Neural progenitor cell (in vitro differentiated cells): ENCODE measurements around the gene HTR5A. TPM values are rescaled to one million over a fixed set of nuclear protein-coding genes. Genes with fewer than 3 reads are reported as not detected.

ENCODE experiments used
- DNase-seq: peaks from one replicate; pipeline ENCODE4 v3.0.0-alpha.2; 2016; ENCODE audit warnings: low spot score
- H2AFZ ChIP-seq: fragments of 200-600 bp; sonication (generic); replicated peaks from 2 replicates; pipeline ENCODE4 v1.6.1; 2016; ENCODE audit warnings: antibody characterized with exemption
- H3F3A ChIP-seq: fragments of 200-600 bp; sonication (generic); 2 replicates; pipeline ENCODE4 v1.6.1; 2016; ENCODE audit warnings: antibody characterized with exemption, low read depth
- H3K27ac ChIP-seq: fragments of 200-600 bp; sonication (generic); 2 replicates; pipeline ENCODE4 v1.5.1; 2016; ENCODE audit warnings: mild to moderate bottlenecking
- H3K27me3 ChIP-seq: fragments of 200-600 bp; sonication (generic); 2 replicates; pipeline ENCODE4 v1.6.1; 2016; ENCODE audit warnings: mild to moderate bottlenecking, moderate library complexity
- H3K36me3 ChIP-seq: fragments of 200-600 bp; sonication (generic); 2 replicates; pipeline ENCODE4 v1.5.1; 2016
- H3K4me1 ChIP-seq: fragments of 200-600 bp; sonication (generic); 2 replicates; pipeline ENCODE4 v1.6.1; 2016; ENCODE audit warnings: mixed run types
- H3K4me2 ChIP-seq: fragments of 200-600 bp; sonication (generic); 2 replicates; pipeline ENCODE4 v1.6.1; 2016
- H3K4me3 ChIP-seq: fragments of 200-600 bp; sonication (generic); 2 replicates; pipeline ENCODE4 v1.5.1; 2016
- H3K79me2 ChIP-seq: fragments of 200-600 bp; sonication (generic); 2 replicates; pipeline ENCODE4 v1.6.1; 2016; ENCODE audit warnings: low read depth
- H3K9ac ChIP-seq: fragments of 200-600 bp; sonication (generic); 2 replicates; pipeline ENCODE4 v1.6.1; 2016
- H3K9me3 ChIP-seq: fragments of 200-600 bp; sonication (generic); 2 replicates; pipeline ENCODE4 v1.5.1; 2016; ENCODE audit warnings: low read depth
- H4K20me1 ChIP-seq: fragments of 200-600 bp; sonication (generic); 2 replicates; pipeline ENCODE4 v1.6.1; 2016; ENCODE audit warnings: low read depth
- H3K27ac Mint-ChIP-seq: 3 replicates; pipeline ENCODE4 v1.8.0; 2021; ENCODE audit warnings: mixed read lengths
- H3K27me3 Mint-ChIP-seq: 2 replicates; pipeline ENCODE4 v1.8.0; 2022; ENCODE audit warnings: low read depth, mild to moderate bottlenecking, inconsistent platforms, moderate library complexity, mixed read lengths; ENCODE audit not compliant: insufficient read depth
- H3K36me3 Mint-ChIP-seq: 3 replicates; pipeline ENCODE4 v1.8.0; 2021; ENCODE audit warnings: mixed read lengths
- H3K4me1 Mint-ChIP-seq: 3 replicates; pipeline ENCODE4 v1.8.0; 2021; ENCODE audit warnings: mixed read lengths
- H3K4me3 Mint-ChIP-seq: 3 replicates; pipeline ENCODE4 v1.8.0; 2021; ENCODE audit warnings: mild to moderate bottlenecking, moderate library complexity, mixed read lengths
- H3K9me3 Mint-ChIP-seq: 3 replicates; pipeline ENCODE4 v1.8.0; 2020; ENCODE audit warnings: mixed read lengths
- CTCF ChIP-seq: fragments of 200-600 bp; sonication (generic); IDR thresholded peaks from 2 replicates; pipeline ENCODE4 v1.5.1; 2017; ENCODE audit warnings: antibody characterized with exemption, mild to moderate bottlenecking
- EZH2 ChIP-seq: fragments of 200-600 bp; sonication (generic); IDR thresholded peaks from 2 replicates; pipeline ENCODE4 v1.6.1; 2017; ENCODE audit warnings: antibody characterized with exemption, mild to moderate bottlenecking, moderate library complexity
- EZH2phosphoT487 ChIP-seq: fragments of 200-600 bp; sonication (generic); IDR thresholded peaks from 2 replicates; pipeline ENCODE4 v1.6.1; 2017; ENCODE audit warnings: antibody characterized with exemption
- total RNA-seq: library from RNA; depleted of rRNA; stranded (reverse); fragments of >200 nt; gene quantifications from 2 replicates; pipeline ENCODE4 v1.2.3, GENCODE V29; 2015; ENCODE audit warnings: low replicate concordance

The HTR5A gene
- total RNA-seq, 1 donor from 2014 or later: not detected

GRCh38 chr7:155108144-155108901 is 38.2 kb downstream of the HTR5A start:
- TF ChIP-seq CTCF (no peak), EZH2 (no peak)
- H3K4me3 Mint-ChIP-seq: peak overlapping the region; percentile 50
- H3K36me3 Mint-ChIP-seq: no peaks in the 10 kb centered on the region
- H2AFZ ChIP-seq: peak overlapping the region; percentile 54
- H3K9me3 Mint-ChIP-seq: no peaks in the 10 kb centered on the region
- H3F3A ChIP-seq: peaks cover 26% of the 10 kb centered on the region
- H3K4me3 ChIP-seq: no peak overlapping the region
- DNase-seq: peak; percentile 54
- no peaks in the 10 kb centered on the region for H3K9me3 ChIP-seq
- H3K4me1 ChIP-seq: peaks cover 35% of the 10 kb centered on the region
- peak overlapping the region; percentile 72 for H3K27ac ChIP-seq
- peak overlapping the region; percentile 62 for H3K4me2 ChIP-seq
- peaks cover 8% of the 10 kb centered on the region for H3K27me3 Mint-ChIP-seq
- H4K20me1 ChIP-seq: no peaks in the 10 kb centered on the region
- no peak overlapping the region for H3K9ac ChIP-seq
- no peaks in the 10 kb centered on the region for H3K36me3 ChIP-seq
- H3K27ac Mint-ChIP-seq: no peak overlapping the region
- H3K79me2 ChIP-seq: no peaks in the 10 kb centered on the region
- peaks cover 23% of the 10 kb centered on the region for H3K4me1 Mint-ChIP-seq
- H3K27me3 ChIP-seq: no peaks in the 10 kb centered on the region

GRCh38 chr7:155109121-155109520 is 39.0 kb downstream of the HTR5A start:
- Histone ChIP-seq H3F3A (peaks cover 26% of the 10 kb centered on the region), H4K20me1 (no peaks in the 10 kb centered on the region), H3K9ac (no peak overlapping the region), H2AFZ (no peak overlapping the region), H3K27me3 (no peaks in the 10 kb centered on the region), H3K27ac (no peak overlapping the region), H3K36me3 (no peaks in the 10 kb centered on the region), H3K4me3 (no peak overlapping the region), H3K79me2 (no peaks in the 10 kb centered on the region), H3K9me3 (no peaks in the 10 kb centered on the region), H3K4me2 (no peak overlapping the region), H3K4me1 (peaks cover 35% of the 10 kb centered on the region)
- no peak for DNase-seq
- Mint-ChIP-seq H3K36me3 (no peaks in the 10 kb centered on the region), H3K4me1 (peaks cover 23% of the 10 kb centered on the region), H3K9me3 (no peaks in the 10 kb centered on the region), H3K4me3 (no peak overlapping the region), H3K27ac (no peak overlapping the region), H3K27me3 (peaks cover 8% of the 10 kb centered on the region)
- TF ChIP-seq EZH2phosphoT487 (no peak), EZH2 (no peak), CTCF (no peak)

- no peak overlapping the region for H3K27ac Mint-ChIP-seq
- Histone ChIP-seq H3K27ac (no peak overlapping the region), H4K20me1 (no peaks in the 10 kb centered on the region), H3K4me3 (no peak overlapping the region), H3F3A (no peaks in the 10 kb centered on the region), H2AFZ (no peak overlapping the region), H3K79me2 (no peaks in the 10 kb centered on the region), H3K9me3 (no peaks in the 10 kb centered on the region), H3K4me1 (no peaks in the 10 kb centered on the region), H3K4me2 (no peak overlapping the region), H3K27me3 (no peaks in the 10 kb centered on the region), H3K36me3 (no peaks in the 10 kb centered on the region), H3K9ac (no peak overlapping the region)
- H3K4me3 Mint-ChIP-seq: no peak overlapping the region
- TF ChIP-seq EZH2 (no peak), CTCF (no peak), EZH2phosphoT487 (no peak)
- peaks cover 9% of the 10 kb centered on the region for H3K9me3 Mint-ChIP-seq
- H3K36me3 Mint-ChIP-seq: no peaks in the 10 kb centered on the region
- H3K27me3 Mint-ChIP-seq: peaks cover 10% of the 10 kb centered on the region
- DNase-seq: no peak
- H3K4me1 Mint-ChIP-seq: no peaks in the 10 kb centered on the region
Observed at GRCh38 chr7:155115288-155115687, 45.2 kb downstream of the HTR5A start.
